CD1c-positive myeloid dendritic cell (primary cell): ENCODE measurements around the gene XKR7.
"Not testable (repeated sequence)": the region's sequence is repeated elsewhere in the genome, so short reads cannot be mapped to it uniquely, and the experiment has no call there.

Experiments used
- DNase-seq: peaks from one replicate; pipeline ENCODE4 v3.0.0-alpha.2; 2016; ENCODE audit errors: extremely low spot score

Gene XKR7

GRCh38 chr20:32012159-32012688 is 44.3 kb downstream of the XKR7 start:
- no peak for DNase-seq

DNA sequence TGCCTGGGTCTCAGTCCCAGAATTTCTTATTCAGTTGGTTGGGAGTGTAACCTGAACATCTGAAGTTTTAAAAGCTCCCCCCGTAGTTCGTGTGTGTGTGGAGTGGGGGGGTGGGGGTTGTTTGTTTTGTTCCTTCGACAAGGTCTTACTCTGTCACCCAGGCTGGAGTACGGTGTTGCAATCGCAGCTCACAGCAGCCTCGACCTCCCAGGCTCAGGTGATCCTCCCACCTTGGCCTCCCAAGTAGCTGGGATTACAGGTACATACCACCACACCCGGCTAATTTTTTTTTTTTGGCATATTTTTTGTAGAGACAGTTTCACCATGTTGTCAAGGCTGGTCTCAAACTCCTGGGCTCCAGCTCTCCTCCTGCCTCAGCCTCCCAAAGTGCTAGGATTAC is 45.4 kb downstream of the XKR7 start:
- DNase-seq, result no peak

- no peak for DNase-seq
Measured at GRCh38 chr20:32017711-32018251, 49.8 kb downstream of the XKR7 start.

- DNase-seq, result no peak
Measured at GRCh38 chr20:32018269-32019155, 50.6 kb downstream of the XKR7 start.

DNA sequence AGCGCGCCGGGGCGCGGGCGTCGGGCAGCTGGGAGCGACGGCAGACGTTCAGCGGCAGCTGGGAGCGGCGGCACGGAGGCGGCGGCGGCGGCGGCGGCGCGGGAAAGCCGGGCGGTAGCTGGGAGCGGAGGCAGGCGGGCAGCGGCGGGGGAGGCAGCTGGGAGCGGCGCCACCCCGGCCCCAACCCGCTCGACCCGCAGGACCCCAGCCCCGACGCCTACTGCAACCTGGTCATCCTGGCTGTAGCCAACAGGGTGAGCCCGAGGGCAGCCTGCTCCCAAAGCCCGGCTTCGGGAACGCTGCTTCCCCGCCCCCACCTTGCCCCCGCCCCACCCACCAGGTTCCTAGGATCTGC is 51.2 kb downstream of the XKR7 start:
- no peak for DNase-seq

- no peak for DNase-seq
Measured at GRCh38 chr20:32019563-32020463, 51.9 kb downstream of the XKR7 start.

GRCh38 chr20:32021091-32021490 is 53.1 kb downstream of the XKR7 start:
- no peak for DNase-seq

GRCh38 chr20:32024683-32025295 is 56.8 kb downstream of the XKR7 start:
- no peak for DNase-seq

- no peak for DNase-seq
Measured at GRCh38 chr20:32027643-32028042, 59.7 kb downstream of the XKR7 start.

- no peak for DNase-seq
Measured at GRCh38 chr20:32028647-32029372, 60.9 kb downstream of the XKR7 start.

DNA sequence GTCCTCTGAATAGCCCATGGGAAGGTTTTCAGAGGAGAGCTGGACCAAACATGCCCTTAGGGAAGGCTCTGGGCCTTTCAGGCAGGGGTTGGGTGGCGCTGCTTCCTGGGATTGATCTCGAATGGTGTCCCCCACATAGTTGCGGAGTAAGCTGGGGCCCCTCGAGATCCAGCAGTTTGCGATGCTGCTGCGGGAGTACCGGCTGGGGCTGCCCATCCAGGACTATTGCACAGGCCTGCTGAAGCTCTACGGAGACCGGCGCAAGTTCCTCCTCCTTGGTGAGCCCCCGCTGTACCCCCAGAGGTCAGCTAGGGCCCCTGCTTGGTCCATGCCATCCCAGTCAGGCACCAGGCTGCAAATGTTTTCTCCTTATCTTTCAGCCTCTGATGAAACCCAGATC is 61.6 kb downstream of the XKR7 start:
- no peak for DNase-seq

DNA sequence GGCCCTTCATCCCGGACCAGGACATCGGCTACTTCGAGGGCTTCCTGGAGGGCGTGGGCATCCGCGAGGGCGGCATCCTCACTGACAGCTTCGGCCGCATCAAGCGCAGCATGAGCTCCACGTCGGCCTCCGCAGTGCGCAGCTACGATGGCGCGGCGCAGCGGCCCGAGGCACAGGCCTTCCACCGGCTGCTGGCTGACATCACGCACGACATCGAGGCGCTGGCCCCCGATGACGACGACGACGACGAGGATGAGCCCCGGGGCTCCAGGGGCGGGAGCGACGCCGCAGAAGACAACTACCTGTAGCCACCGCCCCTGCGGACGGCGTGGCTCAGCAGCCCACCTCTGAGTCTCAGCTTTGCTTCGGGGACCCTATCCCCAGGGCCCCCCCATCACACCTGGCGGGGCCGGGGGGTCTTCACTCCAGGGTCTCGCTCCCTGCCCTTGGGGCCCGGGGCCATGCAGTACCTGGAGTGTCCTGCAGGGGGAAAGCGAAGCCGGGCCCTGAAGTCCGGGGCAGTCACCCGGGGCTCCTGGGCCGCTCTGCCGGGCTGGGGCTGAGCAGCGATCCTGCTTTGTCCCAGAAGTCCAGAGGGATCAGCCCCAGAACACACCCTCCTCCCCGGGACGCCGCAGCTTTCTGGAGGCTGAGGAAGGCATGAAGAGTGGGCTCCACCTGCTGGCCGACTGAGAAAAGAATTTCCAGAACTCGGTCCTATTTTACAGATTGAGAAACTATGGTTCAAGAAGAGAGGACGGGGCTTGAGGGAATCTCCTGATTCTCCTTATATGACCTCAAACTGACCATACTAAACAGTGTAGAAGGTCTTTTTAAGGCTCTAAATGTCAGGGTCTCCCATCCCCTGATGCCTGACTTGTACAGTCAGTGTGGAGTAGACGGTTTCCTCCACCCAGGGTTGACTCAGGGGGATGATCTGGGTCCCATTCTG is 63.3 kb downstream of the XKR7 start:
- DNase-seq, result peak; percentile 72

- no peak for DNase-seq
Measured at GRCh38 chr20:32033316-32033715, 65.4 kb downstream of the XKR7 start.

GRCh38 chr20:32033721-32034120 is 65.8 kb downstream of the XKR7 start:
- not testable (repeated sequence) for DNase-seq

DNA sequence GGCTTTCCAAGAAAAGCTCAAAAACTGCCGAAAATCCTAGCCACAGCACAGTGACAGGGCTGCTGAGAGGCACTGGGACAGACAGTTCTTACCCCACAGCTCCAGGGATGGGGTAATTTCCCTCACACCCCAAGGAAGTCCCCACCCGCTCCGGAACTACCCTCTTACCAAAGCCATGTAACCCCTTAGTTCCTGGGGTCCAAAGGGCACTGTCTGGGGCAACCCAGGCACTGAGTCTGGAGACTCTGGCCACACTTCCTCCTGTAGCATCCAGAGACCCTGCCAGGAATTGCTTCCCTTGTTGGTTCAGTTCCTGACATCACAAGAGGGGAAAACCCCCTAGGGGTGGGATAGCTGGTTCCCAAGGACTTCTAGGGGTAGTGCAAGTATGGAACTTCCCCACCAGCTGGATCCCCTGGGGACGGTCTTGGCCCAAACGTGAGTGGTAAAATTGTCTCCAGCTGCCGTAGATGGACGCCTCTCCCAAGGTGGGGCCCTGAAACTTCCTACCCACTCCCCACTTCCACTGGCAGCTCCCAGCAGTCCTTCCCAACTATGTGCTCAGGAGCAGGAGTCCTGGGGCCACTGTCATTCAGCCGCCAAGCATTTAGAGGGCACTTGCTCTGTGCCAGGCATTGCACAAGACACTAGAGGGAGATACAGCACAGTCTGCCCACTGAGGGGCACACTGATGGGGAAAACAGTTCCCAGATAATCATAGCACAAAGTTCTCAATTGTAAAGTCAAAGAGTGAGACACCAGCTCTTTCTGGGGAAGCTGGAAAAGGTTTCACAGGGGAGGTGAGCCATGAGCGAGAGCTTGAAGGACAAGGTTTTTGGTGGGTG is 66.9 kb downstream of the XKR7 start:
- peak; percentile 72 for DNase-seq

DNA sequence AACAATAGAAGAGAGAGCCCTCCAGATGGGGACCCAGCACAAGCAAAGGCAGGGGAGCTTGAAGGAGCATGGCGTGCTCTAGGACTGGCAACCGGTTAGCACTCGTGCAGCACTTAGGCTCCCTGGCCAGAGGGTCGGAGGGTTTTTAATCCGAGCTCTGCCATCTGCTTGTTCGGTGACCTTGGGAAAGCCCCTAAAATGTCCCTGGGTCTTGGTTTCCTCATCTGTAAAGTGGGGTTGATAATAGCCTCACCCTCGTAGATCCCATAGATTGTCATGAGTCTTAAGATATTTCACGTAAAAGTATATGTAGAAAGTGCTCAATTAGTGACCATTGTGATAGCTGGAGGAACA is 67.5 kb downstream of the XKR7 start:
- no peak for DNase-seq

GRCh38 chr20:32036252-32036651 is 68.3 kb downstream of the XKR7 start:
- DNase-seq, result no peak

DNA sequence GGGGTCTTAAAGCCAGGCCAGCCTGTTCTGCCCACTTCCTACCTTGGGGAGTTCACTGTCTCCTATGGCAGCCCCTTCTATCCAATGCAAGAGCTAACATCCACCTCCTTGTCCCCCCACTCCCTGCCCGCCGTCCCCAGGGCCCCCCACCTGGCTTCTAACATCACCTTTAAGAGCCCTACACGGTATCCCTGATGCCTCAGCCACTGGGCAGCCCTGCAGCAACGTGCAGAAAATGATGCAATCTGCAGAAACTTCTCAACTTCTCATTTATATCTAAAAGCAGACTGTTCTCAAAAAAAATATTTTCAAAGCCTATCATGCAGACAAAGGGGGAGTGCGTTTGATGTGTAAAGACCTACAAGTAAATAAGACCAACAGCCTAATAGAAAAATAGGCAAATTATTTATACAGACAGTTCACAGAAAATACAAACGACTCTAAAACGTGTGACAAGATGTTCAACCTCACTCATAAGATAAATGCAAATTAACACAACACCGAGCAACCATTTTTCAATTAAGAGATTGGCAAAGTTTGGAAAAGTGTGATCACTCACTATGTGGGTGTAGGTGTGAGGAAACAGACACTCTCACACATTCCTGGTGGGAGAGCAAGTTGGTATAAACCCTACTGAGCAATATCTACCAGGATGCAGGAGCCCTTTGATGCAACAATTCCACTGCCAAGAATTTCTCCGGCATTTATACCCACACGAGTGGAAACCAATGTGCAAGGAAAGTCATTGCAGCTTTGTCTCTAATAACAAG is 69.0 kb downstream of the XKR7 start:
- peak; percentile 54 for DNase-seq
